IMR-90 (cell line): Measurements from ENCODE around the gene TUBG2. TPM values are rescaled to one million over a fixed set of nuclear protein-coding genes. Genes with fewer than 3 reads are reported as not detected.

Source experiments
- ATAC-seq: fragments of 200-7000 bp; cut with Tn5 transposase; 2 replicates; pipeline ENCODE4 v1.9.1; 2020; ENCODE audit warnings: low read depth, mild to moderate bottlenecking, moderate library complexity
- BruUV-seq: library from RNA; stranded (reverse); fragments of 400-500 nt; replicated peaks from 2 replicates; lab custom pipeline; 2021; lab: Mats Ljungman, UMichigan
- CTCF ChIA-PET: fragments of 300-600 bp; formaldehyde crosslinking; extraction: SDS; loops from one replicate; lab custom pipeline; 2021; ENCODE audit warnings: antibody characterized with exemption; lab: Yijun Ruan, JAX
- POLR2A ChIA-PET: fragments of 300-600 bp; sonication (Branson Sonifier 250); formaldehyde crosslinking; loops from one replicate; lab custom pipeline; 2022; ENCODE audit warnings: antibody characterized with exemption; ENCODE audit not compliant: unreplicated experiment; lab: Charles Lee
- DNase-seq: peaks from one replicate; pipeline ENCODE4 v3.0.0; 2013
- H2AFZ ChIP-seq: replicated peaks from 2 replicates; pipeline ENCODE3; 2013; ENCODE audit warnings: low read length, mild to moderate bottlenecking; ENCODE audit not compliant: poor library complexity
- H2AK5ac ChIP-seq: 2 replicates; pipeline ENCODE4 v1.6.1; 2013; ENCODE audit warnings: low read depth, low read length, inconsistent platforms
- H2AK9ac ChIP-seq: replicated peaks from 2 replicates; pipeline ENCODE3; 2013; ENCODE audit warnings: mild to moderate bottlenecking, low read depth, low read length, moderate library complexity; ENCODE audit not compliant: poor library complexity
- H2BK120ac ChIP-seq: 2 replicates; pipeline ENCODE4 v1.6.1; 2013; ENCODE audit warnings: low read depth, low read length, inconsistent platforms
- H2BK15ac ChIP-seq: 3 replicates; pipeline ENCODE4 v1.6.1; 2013; ENCODE audit warnings: low read depth, low read length, inconsistent platforms
- H2BK20ac ChIP-seq: 2 replicates; pipeline ENCODE4 v1.6.1; 2013; ENCODE audit warnings: low read depth, mild to moderate bottlenecking, inconsistent platforms, low read length, moderate library complexity
- H2BK5ac ChIP-seq: 2 replicates; pipeline ENCODE4 v1.6.1; 2013; ENCODE audit warnings: mild to moderate bottlenecking, low read depth, low read length, inconsistent platforms; ENCODE audit not compliant: poor library complexity, severe bottlenecking
- H3K14ac ChIP-seq: replicated peaks from 2 replicates; pipeline ENCODE4 v1.6.1; 2013; ENCODE audit warnings: low read depth, low read length, inconsistent platforms
- H3K18ac ChIP-seq: 2 replicates; pipeline ENCODE4 v1.6.1; 2013; ENCODE audit warnings: low read depth, low read length, control low read depth
- H3K23ac ChIP-seq: 2 replicates; pipeline ENCODE4 v1.6.1; 2013; ENCODE audit warnings: low read depth, low read length, inconsistent platforms
- H3K27ac ChIP-seq: 2 replicates; pipeline ENCODE4 v1.5.1; 2013; ENCODE audit warnings: mild to moderate bottlenecking, control low read depth, low read length; ENCODE audit not compliant: insufficient read depth
- H3K27me3 ChIP-seq: 2 replicates; pipeline ENCODE4 v1.6.1; 2013; ENCODE audit warnings: low read length; ENCODE audit not compliant: control insufficient read depth, insufficient read depth
- H3K36me3 ChIP-seq: 2 replicates; pipeline ENCODE4 v1.6.1; 2013; ENCODE audit warnings: low read length, mixed read lengths; ENCODE audit not compliant: control insufficient read depth, insufficient read depth
- H3K4ac ChIP-seq: 2 replicates; pipeline ENCODE4 v1.6.1; 2013; ENCODE audit warnings: low read depth, low read length, inconsistent platforms
- H3K4me1 ChIP-seq: 2 replicates; pipeline ENCODE4 v1.6.1; 2013; ENCODE audit warnings: low read length, mixed read lengths; ENCODE audit not compliant: control insufficient read depth, insufficient read depth
- H3K4me2 ChIP-seq: 2 replicates; pipeline ENCODE4 v1.6.1; 2013; ENCODE audit warnings: low read depth, mild to moderate bottlenecking, control low read depth, low read length, moderate library complexity
- H3K4me3 ChIP-seq: 2 replicates; pipeline ENCODE4 v1.5.1; 2013; ENCODE audit warnings: low read depth, mild to moderate bottlenecking, control low read depth, low read length, moderate library complexity; ENCODE audit not compliant: insufficient read depth
- H3K56ac ChIP-seq: 2 replicates; pipeline ENCODE4 v1.6.1; 2013; ENCODE audit warnings: low read length, inconsistent platforms; ENCODE audit not compliant: insufficient read depth; ENCODE audit errors: extremely low read depth
- H3K79me1 ChIP-seq, 2 experiments: 2 replicates each; pipeline ENCODE4 v1.6.1; 2013; ENCODE audit warnings: low read length in 2 of 2, inconsistent platforms in 1 of 2, low read depth in 1 of 2
- H3K9ac ChIP-seq: 2 replicates; pipeline ENCODE4 v1.6.1; 2013; ENCODE audit warnings: low read depth, low read length, control low read depth
- H3K9me1 ChIP-seq: 2 replicates; pipeline ENCODE4 v1.6.1; 2013; ENCODE audit warnings: low read length, inconsistent platforms; ENCODE audit not compliant: insufficient read depth
- H3K9me3 ChIP-seq: 2 replicates; pipeline ENCODE4 v1.6.1; 2013; ENCODE audit warnings: low read length; ENCODE audit not compliant: control insufficient read depth, insufficient read depth
- H4K20me1 ChIP-seq: 2 replicates; pipeline ENCODE4 v1.6.1; 2013; ENCODE audit warnings: low read length, inconsistent platforms; ENCODE audit not compliant: insufficient read depth
- H4K5ac ChIP-seq: 2 replicates; pipeline ENCODE4 v1.6.1; 2013; ENCODE audit warnings: mild to moderate bottlenecking, low read depth, low read length, control low read depth
- H4K8ac ChIP-seq, 2 experiments: 2 replicates each; pipeline ENCODE4 v1.6.1; 2013; ENCODE audit warnings: low read depth in 2 of 2, low read length in 2 of 2, control low read depth in 1 of 2, inconsistent platforms in 1 of 2
- H4K91ac ChIP-seq: 2 replicates; pipeline ENCODE4 v1.6.1; 2013; ENCODE audit warnings: low read depth, low read length, inconsistent platforms; ENCODE audit not compliant: insufficient read depth
- CTCF ChIP-seq: conservative IDR thresholded peaks from 2 replicates; pipeline ENCODE4 v1.5.1; 2012; ENCODE audit warnings: mild to moderate bottlenecking, low read depth, low read length, improper control_type of control experiment
- ELK1 ChIP-seq: fragments of 150-350 bp; IDR thresholded peaks from 2 replicates; pipeline ENCODE4 v1.6.1; 2016; ENCODE audit warnings: low read depth, mild to moderate bottlenecking, low read length, moderate library complexity, borderline replicate concordance
- WGBS, 2 experiments: methylation state at CpG; one replicate each; pipeline versions ENCODE4 v1.1.5 to v1.1.7; 2013; ENCODE audit warnings: missing lambda C conversion rate in 2 of 2; ENCODE audit not compliant: insufficient read length in 1 of 2; ENCODE audit errors: extremely low coverage in 2 of 2; 5-methylcytosine and 5-hydroxymethylcytosine counted together
- dilution Hi-C: fragments of 300-500 bp; cut with HindIII; formaldehyde crosslinking; loops from one replicate; pipeline ENCODE4 v1.14.3; 2018; ENCODE audit warnings: low sequenced_read_pairs; ENCODE audit not compliant: unreplicated experiment
- in situ Hi-C: fragments of 300-500 bp; cut with MboI; formaldehyde crosslinking; loops from 3 replicates; pipeline ENCODE4 v1.14.3; 2019; ENCODE audit warnings: low sequenced_read_pairs, inconsistent platforms, mixed read lengths
- intact Hi-C: fragments of 100-400 bp; cut with micrococcal nuclease; formaldehyde crosslinking; loops from 2 replicates; pipeline ENCODE4 v1.10.0; 2022
- polyA plus RNA-seq, 3 experiments: library from polyadenylated mRNA; depleted of rRNA; stranded (reverse); fragments of >200 nt; gene quantifications; 2 replicates each; pipeline ENCODE4 v1.2.3, GENCODE V29; 2012; ENCODE audit warnings: low replicate concordance in 1 of 3
- total RNA-seq: library from RNA; depleted of rRNA; stranded (reverse); fragments of >200 nt; gene quantifications from 2 replicates; pipeline ENCODE4 v1.2.3, GENCODE V29; 2012

Gene TUBG2
- total and polyA plus RNA-seq, 2 of the 4 experiments (the other 2 are of a cell fraction) = 3.6 to 24.6 TPM

- H2AK9ac ChIP-seq = no peak overlapping the region
- H3K14ac ChIP-seq = no peak overlapping the region
- H3K4me1 ChIP-seq = no peaks in the 10 kb centered on the region
- intact Hi-C loops (no loop called here), in situ Hi-C loops (no loop called here), dilution Hi-C loops (no loop called here)
- no peak overlapping the region for H2AK5ac ChIP-seq
- H3K9me3 ChIP-seq = no peaks in the 10 kb centered on the region
- no peak overlapping the region for H2BK120ac ChIP-seq
- H3K27me3 ChIP-seq = peaks cover 8% of the 10 kb centered on the region
- WGBS, 2 experiments = no CpG with 5 or more reads among the region's 3 CpGs
- no peak overlapping the region for H3K23ac ChIP-seq
- H3K4me3 ChIP-seq = no peak overlapping the region
- H3K36me3 ChIP-seq = no peaks in the 10 kb centered on the region
- H2BK15ac ChIP-seq = no peak overlapping the region
- POLR2A ChIA-PET = no interaction called here
- H3K9me1 ChIP-seq = no peaks in the 10 kb centered on the region
- no peak overlapping the region for H3K4me2 ChIP-seq
- CTCF ChIA-PET = no interaction called here
- H4K20me1 ChIP-seq = no peaks in the 10 kb centered on the region
- no peak overlapping the region for H4K5ac ChIP-seq
- H2BK20ac ChIP-seq = no peak overlapping the region
- no peak overlapping the region for H4K91ac ChIP-seq
- DNase-seq (no peak), ATAC-seq (no peak)
- H3K9ac ChIP-seq = no peak overlapping the region
- H3K79me1 ChIP-seq = no peaks in the 10 kb centered on the region
- no peak overlapping the region for H2AFZ ChIP-seq
- TF ChIP-seq CTCF (no peak), ELK1 (no peak)
- H2BK5ac ChIP-seq = no peak overlapping the region
- no peak overlapping the region for H4K8ac ChIP-seq
- BruUV-seq = no TSS peak
- no peak overlapping the region for H3K4ac ChIP-seq
- no peak overlapping the region for H3K27ac ChIP-seq
- no peak overlapping the region for H3K18ac ChIP-seq
- H3K56ac ChIP-seq = no peak overlapping the region
Measured at GRCh38 chr17:42629411-42630009, 29.6 kb upstream of the TUBG2 start.
